Heart left ventricle (tissue), 16 donors: Measurements from ENCODE around the gene SIL1. TPM values are rescaled to one million over a fixed set of nuclear protein-coding genes. Genes with fewer than 3 reads are reported as not detected.
A peak's percentile ranks its signal among the peaks of the same experiment; 100 is the strongest.

Experiments used
- ATAC-seq, 4 donors: fragments of 200-7000 bp; cut with Tn5 transposase; one replicate each; pipeline ENCODE4 v1.9.1; 2020 to 2022; ENCODE audit warnings: moderate library complexity in 4 of 4, mild to moderate bottlenecking in 3 of 4, moderate number of reproducible peaks in 1 of 4
- DNase-seq, 5 donors: peaks; one replicate each; pipeline ENCODE4 v3.0.0-alpha.2; 2020
- H3K27ac ChIP-seq, 12 donors: fragments of 200-600 bp; sonication (generic) in 4 of 12; one replicate each; pipeline versions ENCODE4 v1.5.0 to v1.8.0; 2016 to 2022; ENCODE audit warnings: mild to moderate bottlenecking in 2 of 12
- H3K27me3 ChIP-seq, 9 donors: fragments of 200-600 bp; sonication (generic) in 2 of 9; one replicate each; pipeline versions ENCODE4 v1.5.1 to v1.8.0; 2016 to 2022; ENCODE audit warnings: mild to moderate bottlenecking in 3 of 9
- H3K36me3 ChIP-seq, 9 donors: fragments of 200-600 bp; sonication (generic) in 2 of 9; one replicate each; pipeline versions ENCODE4 v1.5.0 to v1.8.0; 2018 to 2022; ENCODE audit warnings: mild to moderate bottlenecking in 2 of 9
- H3K4me1 ChIP-seq, 12 donors: fragments of 200-600 bp; sonication (generic) in 4 of 12; one replicate each; pipeline versions ENCODE4 v1.5.0 to v1.8.0; 2016 to 2022; ENCODE audit warnings: mild to moderate bottlenecking in 3 of 12
- H3K4me3 ChIP-seq, 12 donors: fragments of 200-600 bp; sonication (generic) in 4 of 12; one replicate each; pipeline versions ENCODE4 v1.5.0 to v1.8.0; 2017 to 2022; ENCODE audit warnings: mild to moderate bottlenecking in 9 of 12, moderate library complexity in 4 of 12
- H3K9me3 ChIP-seq, 12 donors: fragments of 200-600 bp; sonication (generic) in 4 of 12; one replicate each; pipeline versions ENCODE4 v1.5.0 to v1.8.0; 2016 to 2022; ENCODE audit warnings: mild to moderate bottlenecking in 1 of 12
- POLR2A ChIP-seq, 2 donors: fragments of 450-650 bp; IDR thresholded peaks; one replicate each; pipeline ENCODE4 v1.6.1; 2017; ENCODE audit warnings: antibody characterized with exemption in 2 of 2, mild to moderate bottlenecking in 2 of 2, moderate library complexity in 2 of 2
- WGBS, 4 donors: extraction: QIAGEN DNeasy Blood & Tissue Kit in 2 of 4; methylation state at CpG; one replicate each; pipeline versions ENCODE4 v1.1.5 to v1.1.7; 2013 to 2018; 5-methylcytosine and 5-hydroxymethylcytosine counted together
- intact Hi-C, 10 donors: fragments of 100-400 bp; cut with DNase I; formaldehyde crosslinking; loops; one replicate each; pipeline versions ENCODE4 v1.11.1 to v1.14.2; 2022
- polyA plus RNA-seq, 2 donors: library from polyadenylated mRNA; stranded (reverse); fragments of 200-250 nt; gene quantifications; one replicate each; pipeline ENCODE4 v1.2.3, GENCODE V29; 2013
- total RNA-seq, 9 donors: library from RNA; depleted of rRNA in 2 of 9; stranded (reverse); fragments of >200 nt in 2 of 9; fragmentation: NEBNext Ultra II Directional in 3 of 9; extraction: Animal tissue kit (Norgen Biotek cat#: 25700) in 3 of 9; gene quantifications; one replicate each; pipeline versions ENCODE4 v1.1.0 to v1.2.4, GENCODE V29; 2016 to 2023
- TF ChIP-seq, protein P1 (sequence below), 12 donors: fragments of 200-600 bp; sonication (generic) in 4 of 12; IDR thresholded peaks; one replicate each; pipeline versions ENCODE4 v1.5.0 to v1.8.0; 2018 to 2022; ENCODE audit warnings: antibody characterized with exemption in 12 of 12, mild to moderate bottlenecking in 5 of 12
- donor health status: ischemic (EF 13 %, LVEDD 7.1; RV severe dilation, severe dysfunction).
- donor health status: healthy with polysubstance abuse.
- donor health status: DM: no; HTN: yes; CAD: no.
- donor health status: DM: no; HTN: no; CAD: no.
- donor health status: ischemic (EF 25% LVEDD 6.9; RV normal size, moderate dysfunction).
- donor health status: ischemic (EF 25% LVEDD 5.7; RV mildly dilated, moderate dysfunction).
- donor health status: healthy.
- donor health status: DM: yes; HTN: yes; CAD: no.
- donor health status: ischemic (EF 35%, LVEDD 5.7; RV mildly dilated, moderate dysfunction).
- donor health status: nonischemic (EF 11% LVEDD 7.7; RV severe dilation, severe dysfunction).
- donor health status: DM: yes; HTN: yes; CAD: no.
- donor health status: PGD.
- donor health status: ischemic (EF 29% LVEDD 5.4; RV normal size, mild dysfunction).
- donor health status: nonischemic (EF 23%, LVEDD 6.1; RV moderate dilation, normal function).

Gene SIL1
- total and polyA plus RNA-seq, 11 donors = 33.8 to 341 (median 40.2) TPM

DNA sequence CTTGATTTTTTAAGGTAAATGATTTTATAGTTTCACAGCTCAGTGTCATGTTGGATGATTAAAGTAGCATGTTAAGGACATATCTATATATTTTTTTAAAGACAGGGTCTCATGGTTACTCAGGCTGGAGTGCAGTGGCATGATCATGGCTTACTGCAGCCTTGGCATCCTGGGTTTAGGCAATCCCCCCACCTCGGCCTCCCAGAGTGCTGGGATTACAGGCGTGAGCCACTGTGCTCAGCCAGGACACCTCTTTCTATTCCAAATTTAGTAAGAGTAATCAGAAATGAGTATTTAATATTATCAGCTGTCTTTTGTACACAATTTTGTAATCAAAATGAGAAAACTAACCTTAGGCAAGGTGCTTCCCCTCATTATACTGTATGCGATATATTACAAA is 284.4 kb downstream of the SIL1 start:
- 66 to 80% (median 72%) methylated on average over 3 of the region's 3 CpGs for WGBS, 4 donors
- no peaks in the 10 kb centered on the region for H3K27me3 ChIP-seq
- ATAC-seq (peak in 1 of 4 donors; percentile 44), DNase-seq (no peak)
- no peak overlapping the region for H3K4me3 ChIP-seq
- H3K36me3 ChIP-seq = peaks cover 0 to 57% (median 21%) of the 10 kb centered on the region in 9 donors
- intact Hi-C loops = no loop called here
- TF ChIP-seq, protein P1, sequence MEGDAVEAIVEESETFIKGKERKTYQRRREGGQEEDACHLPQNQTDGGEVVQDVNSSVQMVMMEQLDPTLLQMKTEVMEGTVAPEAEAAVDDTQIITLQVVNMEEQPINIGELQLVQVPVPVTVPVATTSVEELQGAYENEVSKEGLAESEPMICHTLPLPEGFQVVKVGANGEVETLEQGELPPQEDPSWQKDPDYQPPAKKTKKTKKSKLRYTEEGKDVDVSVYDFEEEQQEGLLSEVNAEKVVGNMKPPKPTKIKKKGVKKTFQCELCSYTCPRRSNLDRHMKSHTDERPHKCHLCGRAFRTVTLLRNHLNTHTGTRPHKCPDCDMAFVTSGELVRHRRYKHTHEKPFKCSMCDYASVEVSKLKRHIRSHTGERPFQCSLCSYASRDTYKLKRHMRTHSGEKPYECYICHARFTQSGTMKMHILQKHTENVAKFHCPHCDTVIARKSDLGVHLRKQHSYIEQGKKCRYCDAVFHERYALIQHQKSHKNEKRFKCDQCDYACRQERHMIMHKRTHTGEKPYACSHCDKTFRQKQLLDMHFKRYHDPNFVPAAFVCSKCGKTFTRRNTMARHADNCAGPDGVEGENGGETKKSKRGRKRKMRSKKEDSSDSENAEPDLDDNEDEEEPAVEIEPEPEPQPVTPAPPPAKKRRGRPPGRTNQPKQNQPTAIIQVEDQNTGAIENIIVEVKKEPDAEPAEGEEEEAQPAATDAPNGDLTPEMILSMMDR (IDR thresholded peaks at IDR 0.05) = no peak
- TF ChIP-seq POLR2A (IDR thresholded peaks at IDR 0.05) = no peak
- peaks cover 0 to 33% (median 14%) of the 10 kb centered on the region in 12 donors for H3K4me1 ChIP-seq
- H3K27ac ChIP-seq = peak overlapping the region in 11 of 12 donors; percentile 28 to 73 (median 62)
- no peaks in the 10 kb centered on the region for H3K9me3 ChIP-seq

DNA sequence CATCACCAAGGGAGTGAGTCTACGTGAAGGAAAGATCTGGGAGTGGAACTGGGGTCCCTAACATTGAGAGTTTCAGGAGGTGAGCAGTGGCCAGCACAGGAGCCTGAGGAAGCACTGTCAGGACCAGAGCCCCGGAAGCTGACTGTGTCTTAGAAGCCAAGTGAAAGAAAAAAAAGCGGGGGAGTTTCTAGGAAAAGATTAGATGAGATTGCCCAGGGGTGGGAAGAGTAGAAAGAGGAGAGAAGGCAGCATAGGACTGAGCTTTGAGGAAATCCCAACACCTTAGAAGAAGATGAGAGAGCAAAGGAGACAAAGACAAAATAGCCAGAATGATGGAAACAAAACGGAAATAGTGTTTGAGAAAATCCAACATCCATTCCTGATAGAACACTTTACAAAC is 286.1 kb downstream of the SIL1 start:
- intact Hi-C loops = no loop called here
- Histone ChIP-seq H3K9me3 (no peaks in the 10 kb centered on the region), H3K36me3 (peaks cover 0 to 52% (median 24%) of the 10 kb centered on the region in 9 donors), H3K4me1 (peaks cover 0 to 43% (median 14%) of the 10 kb centered on the region in 12 donors), H3K27me3 (no peaks in the 10 kb centered on the region), H3K27ac (peak overlapping the region in 1 of 12 donors; percentile 24), H3K4me3 (no peak overlapping the region)
- 60 to 71% (median 67%) methylated on average over 4 of the region's 4 CpGs for WGBS, 4 donors
- ATAC-seq = peak in 2 of 4 donors; percentile 13 to 27
- DNase-seq = no peak
- TF ChIP-seq, protein P1 (IDR thresholded peaks at IDR 0.05) = no peak
- TF ChIP-seq POLR2A (IDR thresholded peaks at IDR 0.05) = no peak

DNA sequence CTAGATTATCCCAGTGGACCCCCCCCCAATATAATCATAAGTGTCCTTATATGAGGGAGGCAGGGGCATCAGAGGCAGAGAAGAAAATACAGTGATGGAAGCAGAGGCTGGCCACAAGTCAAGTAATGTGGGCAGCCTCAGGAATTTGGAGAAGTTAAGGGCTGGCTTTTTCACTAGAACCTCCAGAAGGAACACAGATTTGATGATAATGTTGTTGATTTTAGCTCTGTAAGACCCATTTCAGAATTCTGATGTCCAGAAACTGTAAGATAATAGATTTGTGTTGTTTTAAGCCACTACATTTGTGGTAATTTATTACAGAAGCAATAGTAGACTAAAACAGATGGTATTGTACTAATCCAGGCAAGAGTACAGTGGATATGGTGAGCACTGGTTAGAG is 286.7 kb downstream of the SIL1 start:
- intact Hi-C loops = no loop called here
- Histone ChIP-seq H3K9me3 (no peaks in the 10 kb centered on the region), H3K27ac (no peak overlapping the region), H3K4me3 (no peak overlapping the region), H3K36me3 (peaks cover 0 to 54% (median 31%) of the 10 kb centered on the region in 9 donors), H3K4me1 (peaks cover 0 to 49% (median 14%) of the 10 kb centered on the region in 12 donors), H3K27me3 (no peaks in the 10 kb centered on the region)
- DNase-seq = no peak
- TF ChIP-seq, protein P1 (IDR thresholded peaks at IDR 0.05) = no peak
- no peak for ATAC-seq

DNA sequence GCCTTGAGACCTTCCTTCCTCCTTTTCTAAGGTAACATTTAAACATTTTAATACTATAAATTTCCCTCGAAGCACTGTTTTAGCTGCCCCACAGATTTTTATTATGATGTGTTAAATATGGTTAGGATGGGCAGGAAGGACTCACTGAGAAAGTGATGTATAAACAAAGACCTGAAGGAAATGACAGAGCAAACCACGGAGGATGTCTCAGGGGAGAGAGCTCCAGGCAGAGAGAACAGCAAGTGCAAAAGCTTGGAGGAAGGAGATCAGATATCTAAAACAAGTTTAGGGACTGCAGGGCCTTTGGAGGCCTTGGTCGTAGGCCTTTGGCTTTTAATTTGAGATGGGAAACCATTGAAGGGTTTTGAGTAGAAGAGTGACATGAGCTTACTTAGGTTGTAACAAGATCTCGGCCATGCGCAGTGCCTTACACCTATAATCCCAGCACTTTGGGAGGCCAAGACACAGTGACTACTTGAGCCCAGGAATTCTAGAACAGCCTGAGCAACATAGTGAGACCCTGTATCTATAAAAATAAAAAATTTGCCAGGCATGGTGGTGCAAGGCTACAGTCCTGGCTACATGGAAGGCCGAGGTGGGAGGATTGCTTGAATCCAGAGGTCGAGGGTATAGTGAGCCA is 287.5 kb downstream of the SIL1 start:
- no peak overlapping the region for H3K27ac ChIP-seq
- H3K36me3 ChIP-seq = peaks cover 0 to 61% (median 38%) of the 10 kb centered on the region in 9 donors

More for the DNA sequence above, 287.5 kb downstream of the SIL1 start:
- Histone ChIP-seq H3K4me3 (no peak overlapping the region), H3K4me1 (peaks cover 0 to 49% (median 14%) of the 10 kb centered on the region in 12 donors), H3K27me3 (no peaks in the 10 kb centered on the region), H3K9me3 (no peaks in the 10 kb centered on the region)
- intact Hi-C loops = no loop called here
- WGBS, 4 donors = 87 to 91% (median 89%) methylated on average over 7 of the region's 7 CpGs
- ATAC-seq = no peak
- DNase-seq = no peak
- TF ChIP-seq POLR2A (IDR thresholded peaks at IDR 0.05) = no peak
- TF ChIP-seq, protein P1 (IDR thresholded peaks at IDR 0.05) = no peak
